Stomach (tissue), 4 donors: ENCODE data around the gene CARD19.

Source experiments
- POLR2A ChIP-seq, 4 donors: fragments of 450-650 bp; IDR thresholded peaks; one replicate each; pipeline ENCODE4 v1.6.1; 2016; ENCODE audit warnings: antibody characterized with exemption in 4 of 4, control low read depth in 2 of 4, mild to moderate bottlenecking in 1 of 4, moderate library complexity in 1 of 4
- TF ChIP-seq, protein P1 (sequence below), 7 experiments: fragments of 450-650 bp in 4 of 7; fragments of 200-600 bp in 3 of 7; sonication (generic) in 3 of 7; IDR thresholded peaks; one replicate each; pipeline ENCODE4 v1.5.1; 2016 to 2019; ENCODE audit warnings: antibody characterized with exemption in 7 of 7, control low read depth in 2 of 7, mild to moderate bottlenecking in 1 of 7

DNA sequence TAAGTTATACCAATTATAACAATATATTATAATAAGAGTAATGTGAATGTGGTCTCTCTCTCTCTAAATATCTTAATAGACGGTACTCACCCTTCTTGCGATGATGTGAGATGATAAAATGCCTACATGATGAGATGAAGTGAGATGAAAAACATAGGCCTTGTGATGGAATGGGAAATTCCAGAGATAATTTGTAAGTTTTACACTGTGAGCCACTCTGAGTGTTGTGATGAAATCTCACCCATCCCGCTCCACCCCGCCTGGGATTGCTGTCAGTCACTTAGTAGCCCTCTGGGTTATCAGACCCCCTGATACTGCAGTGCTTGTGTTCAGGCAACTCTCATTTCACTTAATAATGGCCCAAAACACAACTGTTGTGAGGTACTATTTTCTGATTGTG is 27.1 kb upstream of the CARD19 start:
- TF ChIP-seq, protein P1, sequence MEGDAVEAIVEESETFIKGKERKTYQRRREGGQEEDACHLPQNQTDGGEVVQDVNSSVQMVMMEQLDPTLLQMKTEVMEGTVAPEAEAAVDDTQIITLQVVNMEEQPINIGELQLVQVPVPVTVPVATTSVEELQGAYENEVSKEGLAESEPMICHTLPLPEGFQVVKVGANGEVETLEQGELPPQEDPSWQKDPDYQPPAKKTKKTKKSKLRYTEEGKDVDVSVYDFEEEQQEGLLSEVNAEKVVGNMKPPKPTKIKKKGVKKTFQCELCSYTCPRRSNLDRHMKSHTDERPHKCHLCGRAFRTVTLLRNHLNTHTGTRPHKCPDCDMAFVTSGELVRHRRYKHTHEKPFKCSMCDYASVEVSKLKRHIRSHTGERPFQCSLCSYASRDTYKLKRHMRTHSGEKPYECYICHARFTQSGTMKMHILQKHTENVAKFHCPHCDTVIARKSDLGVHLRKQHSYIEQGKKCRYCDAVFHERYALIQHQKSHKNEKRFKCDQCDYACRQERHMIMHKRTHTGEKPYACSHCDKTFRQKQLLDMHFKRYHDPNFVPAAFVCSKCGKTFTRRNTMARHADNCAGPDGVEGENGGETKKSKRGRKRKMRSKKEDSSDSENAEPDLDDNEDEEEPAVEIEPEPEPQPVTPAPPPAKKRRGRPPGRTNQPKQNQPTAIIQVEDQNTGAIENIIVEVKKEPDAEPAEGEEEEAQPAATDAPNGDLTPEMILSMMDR (IDR thresholded peaks at IDR 0.05) = no peak
- no peak for TF ChIP-seq POLR2A (IDR thresholded peaks at IDR 0.05)
